GM10248 (cell line): ENCODE results near the gene ETV3.
A peak's percentile ranks its signal among the peaks of the same experiment; 100 is the strongest.

Experiments used
- CTCF ChIA-PET: fragments of 300-600 bp; sonication (Branson Sonifier 250); formaldehyde crosslinking; extraction: SDS; loops from one replicate; lab custom pipeline; 2021; ENCODE audit warnings: antibody characterized with exemption; lab: Yijun Ruan, JAX
- POLR2A ChIA-PET: fragments of 350-650 bp; sonication (Branson Sonifier 250); formaldehyde crosslinking; extraction: SDS; loops from one replicate; lab custom pipeline; 2020; ENCODE audit warnings: antibody characterized with exemption; lab: Yijun Ruan, JAX
- DNase-seq: peaks from one replicate; pipeline ENCODE4 v3.0.0; 2012; ENCODE audit errors: extremely low spot score
- CTCF ChIP-seq: IDR thresholded peaks from 2 replicates; pipeline ENCODE4 v1.5.1; 2012; ENCODE audit warnings: mild to moderate bottlenecking, low read depth; ENCODE audit errors: extremely low read depth, missing control alignments, control extremely low read depth

The ETV3 gene

DNA sequence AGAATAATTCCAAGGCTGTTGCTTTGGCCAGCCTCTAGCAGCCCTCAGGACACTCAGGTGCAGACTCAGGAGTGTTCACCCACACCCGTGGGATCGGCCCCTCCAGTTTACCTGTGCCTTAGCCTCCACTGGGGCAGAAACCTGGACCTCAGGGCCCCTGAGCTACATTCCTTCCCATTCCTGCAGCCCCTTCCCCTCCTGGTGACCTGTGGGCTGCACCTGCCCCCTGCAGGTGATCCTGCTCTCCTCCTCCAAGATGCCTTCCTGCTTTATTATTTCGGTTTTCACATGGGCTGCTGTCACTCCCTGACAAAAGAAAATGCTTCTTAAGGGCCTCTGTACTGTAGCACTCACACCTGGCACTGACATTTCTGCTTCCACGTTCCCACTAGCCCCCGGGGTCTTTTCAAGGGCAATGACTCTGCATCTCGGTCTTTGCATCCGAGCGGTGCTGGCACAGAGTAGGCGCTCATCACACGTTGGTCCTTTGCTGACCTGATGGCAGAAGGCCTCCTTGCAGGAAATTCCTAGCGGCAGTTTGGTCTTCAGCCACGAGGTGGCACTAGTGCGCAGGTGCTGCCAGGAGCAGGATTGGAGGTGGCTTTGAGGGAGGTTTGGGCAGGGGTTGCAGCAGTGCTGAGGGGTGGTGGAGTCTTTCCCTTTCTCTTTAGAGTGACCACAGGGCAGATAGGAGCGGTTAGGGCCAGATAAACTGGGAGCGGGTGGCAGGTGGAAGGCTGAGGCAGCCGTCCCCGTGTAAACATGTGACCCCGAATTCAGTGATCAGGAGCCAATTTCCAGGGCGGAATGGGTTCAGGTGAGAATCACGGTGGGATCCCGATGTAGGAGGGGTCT, 25.3 kb upstream of the ETV3 start:
- TF ChIP-seq CTCF = peak; percentile 99
- DNase-seq = peak; percentile 80
- CTCF ChIA-PET = interaction anchor here (0.8 to 3.7 kb wide), 7 partner anchors 9 to 332 kb away, joined by 3 to 39 read pairs (median 4); no protein-coding TSS in a partner anchor

GRCh38 chr1:157162345-157162744, 24.1 kb upstream of the ETV3 start:
- ChIA-PET POLR2A (no interaction called here), CTCF (interaction anchor here (1.5 to 3.7 kb wide), 3 partner anchors 10 to 333 kb away, joined by 3 to 39 read pairs (median 8); no protein-coding TSS in a partner anchor)
- DNase-seq = no peak
- no peak for TF ChIP-seq CTCF

More for the DNA sequence above, 25.3 kb upstream of the ETV3 start:
- POLR2A ChIA-PET = no interaction called here

DNA sequence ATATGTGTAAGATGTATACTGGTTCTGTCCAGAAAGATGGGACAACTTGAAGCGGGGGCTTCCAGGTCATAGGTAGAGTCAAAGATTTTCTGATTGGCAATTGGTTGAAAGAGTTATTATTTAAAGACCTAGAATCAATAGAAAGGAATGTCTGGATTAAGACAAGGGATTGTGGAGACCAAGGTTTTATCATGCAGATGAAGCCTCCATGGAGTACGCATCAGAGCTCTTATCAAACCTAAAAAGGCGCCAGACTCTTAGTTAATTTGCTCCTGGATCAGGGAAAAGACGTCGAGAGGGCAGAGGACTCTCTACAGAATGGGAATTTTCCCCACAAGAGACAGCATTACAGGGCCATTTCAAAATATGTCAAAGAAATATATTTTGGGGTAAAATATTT, 23.7 kb upstream of the ETV3 start:
- no peak for DNase-seq
- ChIA-PET CTCF (interaction anchor here (1.5 to 3.7 kb wide), 2 partner anchors 10 to 71 kb away, joined by 8 to 39 read pairs; no protein-coding TSS in a partner anchor), POLR2A (no interaction called here)
- TF ChIP-seq CTCF = no peak

DNA sequence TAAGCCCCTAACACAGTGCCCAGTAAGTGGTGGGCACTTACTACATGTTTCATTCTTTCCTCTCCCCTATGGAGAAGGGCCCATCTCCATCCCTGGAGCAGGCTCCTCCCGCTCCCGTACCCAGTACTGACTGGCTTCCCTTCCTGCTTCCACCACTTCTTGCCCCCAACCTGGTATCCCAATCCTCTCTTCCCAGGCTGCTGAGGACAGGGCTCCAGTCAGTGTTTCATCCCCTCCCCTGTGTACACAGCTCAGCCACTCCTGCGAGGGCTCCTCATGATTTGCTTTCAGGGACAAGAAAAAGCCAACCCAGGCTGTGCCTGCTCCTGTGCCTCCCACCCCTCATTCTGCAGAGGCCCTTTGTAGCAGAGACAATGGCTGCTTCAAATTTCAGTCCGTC, 20.8 kb upstream of the ETV3 start:
- no peak for DNase-seq
- ChIA-PET CTCF (interaction anchor here (1.0 to 14.4 kb wide), 6 partner anchors 16 to 212 kb away, joined by 3 to 567 read pairs (median 72); partner anchors contain the start of gene ETV3L), POLR2A (no interaction called here)
- TF ChIP-seq CTCF = no peak

DNA sequence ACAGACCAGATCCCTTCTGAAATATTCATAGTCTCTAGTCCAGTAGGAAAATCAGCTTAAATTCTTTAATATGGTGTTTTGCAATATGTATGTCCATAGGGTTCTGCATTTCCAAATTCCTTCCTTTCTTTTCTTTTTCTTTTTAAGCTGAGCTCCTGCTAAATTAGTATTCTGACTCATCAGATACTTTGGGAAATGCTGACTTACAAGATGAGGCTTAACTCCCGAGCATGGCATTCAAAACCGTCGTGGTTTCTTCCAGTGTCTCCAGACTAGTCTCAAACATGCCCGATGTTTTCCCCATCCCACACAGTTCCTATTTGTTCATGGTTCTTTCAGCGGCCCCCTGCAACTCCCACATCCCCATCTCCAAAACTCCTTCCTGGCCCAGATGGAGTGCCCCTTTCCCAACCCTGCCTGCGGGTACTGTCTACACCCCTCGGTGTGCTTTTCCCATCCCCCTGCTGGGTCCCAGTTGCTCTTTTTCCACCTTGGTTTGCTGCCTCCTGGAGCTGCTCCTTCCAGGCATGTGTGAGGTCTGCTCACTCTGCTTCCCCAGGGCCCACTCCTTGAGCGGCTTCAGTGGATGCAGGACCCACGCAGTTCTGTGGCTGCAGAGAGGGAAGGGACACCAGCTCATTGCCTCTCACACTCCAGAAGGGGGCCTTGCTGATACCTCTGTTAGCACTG, 19.5 kb upstream of the ETV3 start:
- ChIA-PET CTCF (interaction anchor here (1.3 to 14.4 kb wide), 18 partner anchors 8 to 348 kb away, joined by 4 to 567 read pairs (median 12); partner anchors contain the start of gene ETV3L), POLR2A (no interaction called here)
- TF ChIP-seq CTCF = no peak
- no peak for DNase-seq

DNA sequence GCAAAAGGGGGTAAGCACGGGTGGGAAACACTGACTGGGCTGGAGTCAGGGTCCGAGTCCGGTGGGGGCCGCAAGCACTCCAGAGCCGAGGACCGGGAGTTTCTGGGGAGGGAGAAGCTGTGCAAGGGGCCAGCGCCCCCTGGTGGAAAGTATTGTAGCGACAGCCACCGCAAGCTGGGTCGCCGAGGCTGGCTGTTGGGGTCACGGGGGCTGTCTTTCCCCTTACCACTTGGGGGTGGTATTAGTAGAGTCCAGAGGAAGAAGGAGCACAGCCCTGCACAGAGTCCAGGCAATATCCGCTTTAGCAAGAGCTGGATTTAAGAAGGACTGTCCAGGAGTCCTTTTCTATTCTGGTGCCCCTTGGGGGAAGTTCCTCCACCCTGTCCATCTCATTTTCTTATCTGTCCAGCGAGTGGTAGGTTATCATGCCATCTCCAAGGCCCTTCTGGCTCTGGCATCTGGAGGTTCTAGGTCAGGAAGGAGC, 17.9 kb upstream of the ETV3 start:
- CTCF ChIA-PET = interaction anchor here (0.7 to 14.4 kb wide), 40 partner anchors 9 to 968 kb away, joined by 3 to 567 read pairs (median 4); partner anchors contain the start of gene ETV3L
- POLR2A ChIA-PET = interaction anchor here (1.2 kb wide), 1 partner anchor 66 kb away, joined by 3 read pairs; no protein-coding TSS in a partner anchor
- peak; percentile 88 for TF ChIP-seq CTCF
- DNase-seq = peak; percentile 75
